Upper lobe of left lung (tissue), 4 donors: ENCODE measurements around the gene FLT4.

Source experiments
- CTCF ChIP-seq, 6 experiments: fragments of 450-650 bp in 4 of 6; fragments of 200-600 bp in 2 of 6; sonication (generic) in 2 of 6; IDR thresholded peaks; one replicate each; pipeline ENCODE4 v1.5.1; 2016 to 2019; ENCODE audit warnings: antibody characterized with exemption in 6 of 6
- POLR2A ChIP-seq, 4 donors: fragments of 450-650 bp; IDR thresholded peaks; one replicate each; pipeline ENCODE4 v1.5.1; 2016 to 2017; ENCODE audit warnings: antibody characterized with exemption in 4 of 4, mild to moderate bottlenecking in 2 of 4
- POLR2AphosphoS5 ChIP-seq, 2 donors: sonication (generic); formaldehyde crosslinking; IDR thresholded peaks; one replicate each; pipeline ENCODE4 v1.5.1; 2017; ENCODE audit warnings: antibody characterized with exemption in 2 of 2

- TF ChIP-seq CTCF (IDR thresholded peaks at IDR 0.05) (no peak), POLR2A (IDR thresholded peaks at IDR 0.05) (no peak), POLR2AphosphoS5 (IDR thresholded peaks at IDR 0.05) (no peak)
Measured at GRCh38 chr5:180658774-180659564, 9.6 kb upstream of the FLT4 start.
